NK-92 treated with Interleukin-12 subunit alpha and Interleukin-12 subunit beta, amount 100 ng/mL, for 24 hours (cell line): ENCODE measurements around the gene TPH1.
"Not testable (repeated sequence)": the region's sequence is repeated elsewhere in the genome, so short reads cannot be mapped to it uniquely, and the experiment has no call there.

ENCODE experiments used
- DNase-seq: peaks from one replicate; lab custom pipeline; 2025; lab: John Stamatoyannopoulos, UW

TPH1 gene

GRCh38 chr11:18019650-18020049 lies 26.4 kb downstream of the TPH1 start:
- DNase-seq, result no peak

DNA sequence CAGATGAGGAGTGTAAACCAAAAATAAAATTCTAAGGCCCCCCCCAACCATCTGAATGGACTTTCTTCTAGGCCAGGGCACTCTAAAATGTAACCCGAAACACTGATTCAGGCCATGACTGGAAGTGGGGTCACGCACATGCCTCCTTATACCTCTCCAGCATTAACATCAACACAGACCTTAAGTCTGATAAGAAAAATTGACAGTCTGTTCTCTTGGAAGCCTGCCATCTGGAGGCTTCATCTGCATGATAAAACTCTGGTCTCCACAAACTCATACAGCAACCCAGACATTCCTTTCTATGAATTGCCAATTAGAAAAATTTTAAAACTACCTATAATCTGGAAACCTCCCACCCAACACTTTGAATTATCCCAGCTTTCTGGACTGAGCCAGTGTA lies 29.3 kb downstream of the TPH1 start:
- DNase-seq, result no peak

DNA sequence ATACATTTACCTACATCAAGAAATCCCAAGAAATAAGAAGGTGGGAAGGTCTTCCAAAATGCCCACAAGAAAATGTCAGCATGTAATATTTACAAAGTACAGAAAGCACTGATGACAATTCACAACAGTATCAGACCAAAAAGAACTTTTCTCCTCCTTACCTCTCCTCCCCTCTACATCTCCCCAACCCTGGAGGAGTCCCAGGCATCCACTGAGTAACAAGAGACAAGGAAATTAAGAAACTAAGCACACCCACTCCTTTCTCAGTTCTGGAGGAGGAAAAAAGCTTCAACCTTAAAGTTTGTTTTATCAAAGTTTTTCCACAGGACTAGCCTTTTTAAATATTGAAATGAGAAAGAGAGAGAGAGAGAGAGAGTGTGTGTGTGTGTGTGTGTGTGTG lies 31.2 kb downstream of the TPH1 start:
- DNase-seq, result no peak

- no peak for DNase-seq
Observed at GRCh38 chr11:18013790-18014507, 32.1 kb downstream of the TPH1 start.

GRCh38 chr11:18012906-18013781 lies 32.9 kb downstream of the TPH1 start, which contains the start of gene SERGEF:
Gene SERGEF, minus strand, starts transcription at chr11:18013047. Its CDS starts 37 bp downstream, at chr11:18013010.
- DNase-seq, result peak; percentile 91

GRCh38 chr11:18012122-18012905 lies 33.8 kb downstream of the TPH1 start:
- no peak for DNase-seq

- DNase-seq, result no peak
Observed at GRCh38 chr11:18011633-18012032, 34.4 kb downstream of the TPH1 start.

GRCh38 chr11:18010977-18011586 lies 35.0 kb downstream of the TPH1 start:
- no peak for DNase-seq

DNA sequence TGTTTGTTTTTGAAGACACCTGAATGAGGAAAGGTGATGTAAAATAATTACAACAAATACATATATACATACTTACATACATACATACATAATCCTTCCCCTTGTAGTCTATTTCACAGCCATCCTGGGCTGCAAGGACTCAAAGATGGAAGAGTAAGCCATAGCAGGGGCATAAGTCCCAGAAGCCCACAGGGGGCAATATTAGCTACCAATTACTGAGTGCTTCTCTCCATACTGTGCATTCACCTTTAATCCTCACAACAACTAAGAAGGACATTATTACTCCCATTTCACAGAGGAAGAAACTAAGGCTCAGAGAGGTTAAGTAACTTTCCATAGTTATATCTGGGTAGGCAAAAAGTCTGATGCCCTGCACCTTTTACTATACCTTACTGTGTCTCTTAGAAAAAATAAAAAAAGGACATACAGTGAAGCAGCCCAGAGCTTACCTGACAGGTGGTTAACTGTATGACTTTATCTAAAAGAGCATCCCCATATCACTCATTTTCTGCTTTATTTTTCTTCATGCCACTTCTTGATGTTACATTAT lies 35.9 kb downstream of the TPH1 start:
- no peak for DNase-seq

DNA sequence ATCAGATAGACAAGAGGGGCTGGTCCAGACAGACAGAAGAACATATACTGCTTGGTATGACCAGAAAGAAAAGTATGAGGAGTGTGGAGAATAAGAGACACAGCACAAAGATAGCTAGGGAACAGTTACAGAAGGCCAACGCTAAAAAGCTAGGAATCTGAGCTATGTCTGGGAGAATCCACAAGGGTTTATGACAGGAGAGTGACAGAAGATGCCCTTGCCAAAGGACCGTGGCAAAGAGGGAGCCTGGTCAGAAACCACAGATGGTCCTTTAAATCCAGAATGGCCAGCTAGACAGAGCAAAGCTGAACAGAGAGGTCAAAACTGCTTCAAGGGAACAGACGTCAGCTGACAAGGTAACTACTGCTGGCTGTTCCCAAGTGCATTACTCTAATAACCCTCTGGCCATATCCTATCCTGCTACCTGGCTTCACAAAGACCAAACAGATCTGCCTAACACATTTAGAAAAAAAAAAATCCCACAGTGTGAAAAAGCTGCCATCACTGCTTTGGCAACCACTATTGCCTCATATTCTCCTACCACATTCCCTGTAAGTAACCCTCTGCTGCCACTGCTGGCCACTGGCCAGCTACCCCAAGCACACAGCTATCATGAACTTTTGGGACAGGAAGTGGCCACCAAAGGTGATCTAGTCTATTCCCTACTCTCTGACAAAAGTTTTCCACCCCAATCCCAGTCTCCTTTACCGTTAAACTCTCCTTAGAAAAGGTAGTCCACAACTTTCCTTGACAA lies 40.5 kb downstream of the TPH1 start:
- DNase-seq, result no peak

GRCh38 chr11:18001191-18001590 lies 44.9 kb downstream of the TPH1 start:
- no peak for DNase-seq

- no peak for DNase-seq
Observed at GRCh38 chr11:18000760-18001159, 45.3 kb downstream of the TPH1 start.

GRCh38 chr11:18000128-18000527 lies 45.9 kb downstream of the TPH1 start:
- DNase-seq, result not testable (repeated sequence)
